Medulla oblongata (tissue), 1 donor: ENCODE measurements around the gene MAEL.
"Not testable (repeated sequence)": the region's sequence is repeated elsewhere in the genome, so short reads cannot be mapped to it uniquely, and the experiment has no call there.

ENCODE experiments used
- DNase-seq: peaks from one replicate; pipeline ENCODE4 v3.0.0-alpha.2; 2015; ENCODE audit errors: extremely low spot score

Gene MAEL

GRCh38 chr1:166978821-166979220, 10.3 kb upstream of the MAEL start:
- no peak for DNase-seq

DNA sequence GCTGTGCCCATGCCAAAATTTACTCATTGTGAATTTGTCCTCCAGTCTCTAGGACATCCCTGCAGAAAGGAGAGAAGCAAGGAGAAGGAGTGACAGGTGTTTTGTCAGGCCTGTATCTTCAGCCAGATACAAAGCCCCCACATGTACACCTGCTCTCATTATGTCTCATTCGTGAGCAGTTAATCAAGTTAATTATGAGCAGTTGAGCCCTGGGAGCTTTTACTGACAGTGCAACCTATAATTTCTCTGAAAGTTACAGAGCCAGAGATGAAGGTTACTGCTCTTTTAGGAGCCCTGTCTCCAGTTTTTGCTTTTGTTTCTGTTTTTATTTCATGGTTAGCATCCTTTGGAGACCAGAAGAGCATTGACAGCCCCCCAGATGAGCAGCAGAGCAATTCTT, 8.7 kb upstream of the MAEL start:
- DNase-seq = no peak

- DNase-seq = no peak
Observed at GRCh38 chr1:166980818-166981217, 8.3 kb upstream of the MAEL start.

GRCh38 chr1:166981589-166981988, 7.5 kb upstream of the MAEL start:
- DNase-seq = no peak

GRCh38 chr1:166999075-166999474, 10.0 kb downstream of the MAEL start:
- DNase-seq = no peak

DNA sequence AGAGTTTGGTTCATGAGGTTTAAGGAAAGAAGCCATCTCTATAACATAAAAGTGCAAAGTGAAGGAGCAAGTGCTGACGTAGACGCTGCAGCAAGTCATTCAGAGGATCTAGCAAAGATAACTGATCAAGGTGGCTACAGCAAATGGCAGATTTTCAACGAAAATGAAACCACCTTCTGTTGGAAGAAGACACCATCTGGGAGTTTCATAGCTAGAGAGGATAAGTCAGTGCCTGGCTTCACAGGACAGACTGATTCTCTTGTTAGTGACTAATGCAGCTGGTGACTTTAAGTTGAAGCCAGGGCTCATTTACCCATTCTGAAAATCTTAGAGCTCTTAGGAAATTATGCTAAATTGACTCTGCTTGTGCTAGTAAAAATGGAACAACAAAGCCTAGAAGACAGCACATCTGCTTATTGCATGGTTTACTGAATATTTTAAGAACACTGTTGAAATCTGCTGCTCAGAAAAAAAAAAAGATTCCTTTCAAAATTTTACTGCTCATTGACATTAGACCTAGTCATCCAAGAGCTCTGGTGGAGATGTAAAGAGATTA, 10.5 kb downstream of the MAEL start:
- no peak for DNase-seq

GRCh38 chr1:167000546-167000945, 11.5 kb downstream of the MAEL start:
- no peak for DNase-seq

DNA sequence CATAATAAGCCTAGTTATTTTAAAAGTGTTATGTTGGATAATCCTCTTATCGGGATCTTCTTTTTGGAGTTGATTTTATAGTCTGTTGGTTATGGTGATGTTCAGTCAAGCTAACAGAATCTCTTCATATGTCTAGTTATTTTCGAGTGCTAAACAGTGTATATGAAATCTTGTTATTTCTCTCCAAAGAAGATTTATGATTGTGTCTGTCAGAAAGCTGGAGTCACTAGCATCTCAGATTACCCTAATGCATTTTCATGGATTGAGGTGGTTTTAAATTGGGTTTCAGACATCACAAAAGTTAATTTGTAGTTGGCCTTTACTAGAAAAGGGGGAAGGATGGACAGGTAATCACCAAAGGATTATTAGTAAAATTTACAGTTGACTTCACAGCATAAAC, 13.3 kb downstream of the MAEL start:
- DNase-seq = no peak

DNA sequence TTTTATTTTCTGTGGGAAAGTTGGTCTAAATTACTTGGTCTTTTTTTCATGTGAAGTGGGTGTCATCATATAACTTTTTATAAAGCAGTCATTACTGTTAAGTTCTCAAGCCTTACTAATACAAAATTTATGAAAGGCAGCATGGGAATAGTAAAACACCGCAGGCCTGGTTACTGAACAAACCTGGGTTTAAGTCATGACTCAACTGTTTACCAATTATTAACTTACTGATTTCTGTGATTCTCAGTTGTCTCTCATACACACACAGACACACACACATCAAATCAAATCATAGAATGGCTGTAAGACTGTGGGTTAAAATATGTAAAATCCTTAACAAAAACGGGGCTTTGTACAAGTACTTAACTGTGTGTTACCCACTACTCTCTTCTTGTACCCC, 14.6 kb downstream of the MAEL start:
- DNase-seq = no peak

DNA sequence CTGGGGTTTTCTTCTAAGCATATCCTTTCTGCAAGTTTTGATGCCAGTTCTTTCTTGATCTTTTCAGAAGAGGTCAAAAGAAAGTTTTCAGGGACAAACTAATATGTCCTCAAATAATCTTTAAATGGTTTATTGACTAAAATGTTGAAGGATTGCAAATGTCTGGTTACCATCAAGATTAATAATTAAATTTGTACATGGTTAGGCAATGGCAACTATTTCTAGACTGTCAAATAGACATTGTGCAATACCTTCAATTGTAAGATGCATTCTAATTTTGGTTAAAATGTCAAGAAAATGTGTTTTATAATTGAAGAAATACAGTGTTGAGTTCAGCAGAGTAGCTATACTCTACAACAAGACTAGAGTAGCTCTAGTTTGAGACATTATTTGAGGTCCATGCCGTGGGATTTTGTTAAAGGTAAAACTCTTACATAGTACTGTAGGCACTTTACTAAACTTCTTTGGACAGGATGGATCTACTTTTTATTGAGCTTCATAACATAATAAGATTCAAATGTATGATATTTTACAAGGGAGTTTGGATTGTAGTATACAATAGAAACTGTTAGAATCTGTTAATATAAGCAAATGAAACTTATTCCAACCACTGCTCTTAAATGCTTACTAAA, 22.6 kb downstream of the MAEL start:
- no peak for DNase-seq

- DNase-seq = no peak
Observed at GRCh38 chr1:167012570-167012969, 23.5 kb downstream of the MAEL start.

- no peak for DNase-seq
Observed at GRCh38 chr1:167013108-167013929, 24.2 kb downstream of the MAEL start.

- DNase-seq = no peak
Observed at GRCh38 chr1:167016100-167016750, 27.1 kb downstream of the MAEL start.

DNA sequence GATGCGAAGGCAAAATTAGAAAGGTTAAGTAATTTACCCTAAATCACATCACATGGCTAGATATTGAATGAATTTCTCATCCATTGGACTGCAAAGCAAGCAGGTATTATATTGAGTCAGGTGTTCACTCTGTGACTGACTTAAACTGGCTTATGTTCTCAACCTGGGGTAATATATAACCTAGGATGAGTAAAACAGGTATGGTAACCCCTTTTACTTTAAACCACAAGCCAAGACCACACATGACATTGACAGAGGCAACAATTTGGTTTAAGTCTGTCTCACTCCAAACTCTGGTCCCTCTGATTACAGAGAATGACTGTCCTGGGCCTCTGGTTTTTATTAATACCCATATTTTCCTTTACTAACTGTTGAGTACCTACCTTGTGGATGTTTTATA, 33.3 kb downstream of the MAEL start:
- no peak for DNase-seq

DNA sequence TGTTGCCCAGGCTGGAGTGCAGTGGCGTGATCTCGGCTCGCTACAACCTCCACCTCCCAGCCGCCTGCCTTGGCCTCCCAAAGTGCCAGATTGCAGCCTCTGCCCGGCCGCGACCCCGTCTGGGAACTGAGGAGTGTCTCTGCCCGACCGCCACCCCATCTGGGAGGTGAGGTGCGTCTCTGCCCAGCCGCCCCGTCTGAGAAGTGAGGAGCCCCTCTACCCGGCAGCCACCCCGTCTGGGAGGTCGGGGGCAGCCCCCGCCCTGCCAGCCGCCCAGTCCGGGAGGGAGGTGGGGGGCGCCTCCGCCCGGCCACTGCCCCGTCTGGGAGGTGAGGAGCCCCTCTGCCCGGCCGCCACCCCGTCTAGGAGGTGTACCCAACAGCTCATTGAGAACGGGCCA, 40.5 kb downstream of the MAEL start:
- DNase-seq = not testable (repeated sequence)

- DNase-seq = no peak
Observed at GRCh38 chr1:167033646-167034045, 44.6 kb downstream of the MAEL start.

DNA sequence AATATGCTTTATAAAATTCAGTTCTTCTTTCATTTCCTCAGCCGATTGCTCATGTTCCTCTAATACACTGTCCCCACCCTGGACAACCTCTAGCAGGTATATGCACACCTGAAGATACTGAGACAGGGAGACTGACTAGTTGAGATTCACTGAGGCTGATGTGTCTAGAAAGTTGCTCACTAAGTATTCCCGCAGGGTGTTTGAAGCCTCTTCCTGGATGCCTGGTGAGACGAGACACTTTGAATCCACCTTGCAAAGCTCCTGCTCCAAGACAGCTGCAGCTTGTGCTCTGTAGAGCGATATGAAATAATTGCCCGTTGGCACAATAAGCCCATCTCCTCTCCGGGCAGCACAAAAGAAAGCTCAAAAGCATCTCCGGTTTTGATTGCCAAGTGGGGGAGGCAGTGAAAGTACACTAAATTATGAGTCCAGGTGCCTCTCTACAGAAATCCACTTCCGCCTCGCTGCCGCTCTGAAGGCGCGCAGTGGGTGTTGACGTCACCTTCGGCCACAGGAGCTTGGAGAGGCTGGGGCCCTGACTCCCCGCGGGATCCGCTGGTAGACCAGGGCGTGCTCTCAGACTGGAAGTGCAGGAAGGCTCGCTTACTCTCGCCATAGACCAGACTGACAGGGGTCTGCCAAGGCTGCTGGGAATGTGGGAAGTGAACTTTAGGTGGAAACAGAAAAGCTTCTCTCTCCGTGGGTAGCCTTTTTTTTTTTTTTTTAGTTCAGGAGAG, 54.8 kb downstream of the MAEL start:
- DNase-seq = peak; percentile 71

DNA sequence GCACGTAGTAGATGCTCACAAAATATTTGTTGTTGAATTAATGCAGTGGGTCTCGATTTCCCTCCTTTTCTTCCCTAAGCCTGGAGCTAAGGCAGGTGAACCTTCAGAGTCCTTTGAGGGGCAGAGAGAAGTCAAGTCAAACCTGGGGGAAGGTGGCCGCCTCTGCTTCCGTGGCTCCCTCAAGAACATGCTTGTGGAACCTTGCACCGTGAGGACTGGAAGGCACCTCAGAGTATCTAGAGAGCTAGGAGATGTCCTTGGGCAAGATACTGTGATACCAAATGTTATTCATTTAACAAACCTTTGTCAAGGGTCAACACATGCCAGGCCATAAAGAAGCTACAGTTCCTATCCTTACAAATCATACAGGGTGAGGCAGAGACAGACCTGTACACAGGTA, 62.8 kb downstream of the MAEL start:
- no peak for DNase-seq

GRCh38 chr1:167052389-167052788, 63.3 kb downstream of the MAEL start:
- no peak for DNase-seq

DNA sequence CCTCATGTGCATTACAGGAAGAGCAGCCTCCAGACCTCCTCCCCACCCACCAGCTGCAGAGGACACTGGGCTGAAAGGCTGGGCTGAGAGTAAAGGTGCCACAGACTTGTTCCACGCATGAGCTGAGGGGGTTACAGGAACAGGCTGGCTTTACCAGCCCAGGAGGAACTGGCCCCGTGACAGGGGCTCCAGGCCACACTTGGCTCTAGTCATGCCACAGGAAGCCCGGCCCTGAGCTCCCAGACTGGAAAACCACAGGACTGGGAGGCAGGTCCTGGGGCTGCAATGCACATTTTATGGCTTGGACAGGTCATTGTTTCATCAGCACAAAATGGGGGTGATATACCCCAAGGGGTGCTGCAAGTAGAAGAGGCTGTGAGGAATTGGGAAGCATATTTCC, 65.5 kb downstream of the MAEL start:
- no peak for DNase-seq

DNA sequence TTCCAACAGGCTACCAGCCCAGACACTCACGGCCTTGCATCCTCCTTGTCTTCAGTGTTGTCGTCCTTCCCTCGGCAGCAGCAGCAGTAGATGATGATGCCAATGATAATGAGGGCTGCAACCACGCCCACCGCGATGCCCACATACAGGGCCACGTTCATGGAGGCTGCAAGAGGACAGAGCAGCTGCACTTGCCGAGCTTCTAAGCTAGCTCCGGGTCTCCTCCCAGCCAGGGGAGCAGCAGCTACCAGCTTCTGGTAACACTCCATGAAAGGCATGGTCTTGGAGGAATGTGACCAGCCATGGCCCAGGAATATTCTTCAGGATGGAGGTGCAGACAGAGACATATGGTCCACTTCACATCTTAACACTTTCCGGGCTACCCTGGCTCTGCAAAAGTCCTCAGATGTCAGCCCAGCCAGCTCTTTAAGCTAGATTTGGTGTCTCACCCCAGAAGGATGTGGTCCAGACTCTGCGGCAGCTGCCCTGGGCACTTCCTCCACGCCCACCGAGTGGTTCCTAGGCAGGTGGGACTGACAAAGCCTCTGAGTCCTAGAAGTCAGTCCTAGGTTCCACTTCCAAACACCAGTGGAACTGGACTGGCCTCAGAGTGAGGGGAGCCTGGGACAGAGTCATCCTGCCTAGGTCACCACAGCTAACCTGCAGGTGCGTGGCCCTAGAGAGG, 66.0 kb downstream of the MAEL start:
- no peak for DNase-seq
